Measurements from ENCODE around the gene GATAD2A.

GATAD2A gene

DNA sequence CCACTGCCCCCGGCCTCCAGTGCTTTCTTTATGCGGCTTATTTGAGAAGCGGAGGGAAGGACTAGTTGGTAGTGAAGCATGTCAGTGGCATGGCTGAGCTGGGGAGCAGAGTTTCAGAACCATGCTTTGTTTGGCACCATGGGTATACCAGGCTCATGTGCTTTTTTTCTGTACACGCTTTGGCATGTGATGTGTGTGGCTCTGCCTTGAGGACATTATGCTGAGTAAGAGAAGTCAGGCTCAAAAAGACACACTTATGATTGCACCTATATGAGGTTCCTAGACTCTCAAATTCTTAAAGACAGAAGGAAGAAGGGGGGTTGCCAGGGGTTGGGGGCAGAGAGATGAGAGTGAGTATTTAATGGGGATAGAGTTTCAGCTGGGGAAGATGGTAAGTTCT lies 21.3 kb downstream of the GATAD2A start:
- H3K4me3 ChIP-seq (ENCODE audit: low read depth, low read length): no peak overlapping the region
- TF ChIP-seq, protein P1, sequence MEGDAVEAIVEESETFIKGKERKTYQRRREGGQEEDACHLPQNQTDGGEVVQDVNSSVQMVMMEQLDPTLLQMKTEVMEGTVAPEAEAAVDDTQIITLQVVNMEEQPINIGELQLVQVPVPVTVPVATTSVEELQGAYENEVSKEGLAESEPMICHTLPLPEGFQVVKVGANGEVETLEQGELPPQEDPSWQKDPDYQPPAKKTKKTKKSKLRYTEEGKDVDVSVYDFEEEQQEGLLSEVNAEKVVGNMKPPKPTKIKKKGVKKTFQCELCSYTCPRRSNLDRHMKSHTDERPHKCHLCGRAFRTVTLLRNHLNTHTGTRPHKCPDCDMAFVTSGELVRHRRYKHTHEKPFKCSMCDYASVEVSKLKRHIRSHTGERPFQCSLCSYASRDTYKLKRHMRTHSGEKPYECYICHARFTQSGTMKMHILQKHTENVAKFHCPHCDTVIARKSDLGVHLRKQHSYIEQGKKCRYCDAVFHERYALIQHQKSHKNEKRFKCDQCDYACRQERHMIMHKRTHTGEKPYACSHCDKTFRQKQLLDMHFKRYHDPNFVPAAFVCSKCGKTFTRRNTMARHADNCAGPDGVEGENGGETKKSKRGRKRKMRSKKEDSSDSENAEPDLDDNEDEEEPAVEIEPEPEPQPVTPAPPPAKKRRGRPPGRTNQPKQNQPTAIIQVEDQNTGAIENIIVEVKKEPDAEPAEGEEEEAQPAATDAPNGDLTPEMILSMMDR (IDR thresholded peaks at IDR 0.05; ENCODE audit: low read depth, low read length): no peak

DNA sequence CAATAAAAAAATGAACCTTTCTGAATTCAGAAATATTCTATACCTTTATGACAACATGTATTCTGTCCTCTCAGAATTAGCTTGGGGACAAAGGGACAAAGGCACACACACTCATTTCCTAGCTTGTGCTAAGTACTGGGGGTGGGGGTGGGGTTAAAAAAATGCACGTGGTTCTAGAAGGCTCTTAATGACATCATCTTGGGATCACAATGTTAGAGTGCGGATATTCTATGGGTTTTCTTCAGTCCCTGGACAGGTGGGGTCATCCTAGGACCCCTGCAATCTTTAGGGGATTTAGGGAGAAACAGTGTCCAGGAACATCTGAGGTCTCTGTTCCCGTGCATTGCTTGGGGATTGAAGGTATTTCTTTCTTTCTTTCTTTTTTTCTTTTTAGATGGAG lies 21.8 kb downstream of the GATAD2A start:
- no peak overlapping the region for H3K4me3 ChIP-seq (ENCODE audit: low read depth, low read length)
- TF ChIP-seq, protein P1 (IDR thresholded peaks at IDR 0.05; ENCODE audit: low read depth, low read length): no peak

DNA sequence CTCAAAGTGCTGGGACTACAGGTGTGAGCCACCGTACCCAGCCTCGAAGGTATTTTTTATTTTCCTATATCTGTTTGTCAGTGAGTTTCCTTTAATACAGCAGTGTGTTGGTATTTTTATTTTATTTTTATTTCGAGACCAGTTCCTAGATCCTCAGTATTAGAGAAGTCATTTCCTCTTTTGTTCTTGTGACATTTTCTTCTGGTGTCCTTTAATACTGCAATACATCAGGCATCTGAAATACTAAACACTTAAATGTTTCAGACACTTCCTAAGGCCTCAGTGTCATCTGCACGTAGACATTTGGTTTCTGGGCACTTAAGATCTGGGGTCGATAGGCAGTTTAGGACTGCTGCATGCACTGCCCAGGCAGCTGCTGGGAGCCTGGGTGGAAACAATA lies 22.5 kb downstream of the GATAD2A start:
- H3K4me3 ChIP-seq (ENCODE audit: low read depth, low read length): no peak overlapping the region
- TF ChIP-seq, protein P1 (IDR thresholded peaks at IDR 0.05; ENCODE audit: low read depth, low read length): no peak

DNA sequence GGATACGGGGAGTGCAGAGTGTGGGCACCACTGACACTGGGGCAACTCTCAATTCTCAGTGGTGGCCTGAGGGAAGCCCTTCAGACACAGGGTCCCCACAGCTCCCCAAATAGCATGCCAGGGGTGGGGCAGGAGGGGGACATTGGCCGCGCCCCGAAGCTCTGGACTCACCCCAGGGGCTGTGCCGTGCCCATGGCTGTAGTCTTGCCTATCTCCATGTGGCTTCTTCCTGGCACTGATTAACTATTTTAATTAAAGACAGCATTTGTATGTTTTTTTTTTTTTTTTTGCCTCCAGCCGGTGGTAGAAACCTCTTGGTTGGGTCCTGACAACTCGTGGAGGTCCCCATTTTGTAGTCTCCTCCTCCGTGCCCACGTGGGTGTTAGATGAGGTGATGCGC lies 23.3 kb downstream of the GATAD2A start:
- H3K4me3 ChIP-seq (ENCODE audit: low read depth, low read length): no peak overlapping the region
- TF ChIP-seq, protein P1 (IDR thresholded peaks at IDR 0.05; ENCODE audit: low read depth, low read length): no peak

DNA sequence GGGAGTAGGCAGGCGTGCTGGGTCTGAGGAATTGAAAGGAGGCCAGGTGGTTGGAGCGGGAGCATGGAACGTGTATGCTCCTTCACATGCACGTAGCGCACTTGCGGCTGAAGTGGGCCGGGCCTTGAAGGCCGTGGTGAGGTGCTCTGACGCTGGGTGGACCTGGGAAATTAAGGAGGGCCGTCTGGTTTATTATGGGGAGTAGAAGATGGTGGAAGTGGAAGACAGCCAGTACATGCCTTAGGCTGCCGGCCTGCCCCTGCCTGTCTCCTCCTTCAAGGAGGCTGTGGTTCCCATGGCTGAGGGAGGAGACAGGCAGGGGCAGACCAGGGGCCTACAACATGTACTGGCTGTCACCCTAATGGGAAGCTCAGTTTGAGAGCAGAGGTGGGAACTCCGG lies 23.9 kb downstream of the GATAD2A start:
- TF ChIP-seq, protein P1 (IDR thresholded peaks at IDR 0.05; ENCODE audit: low read depth, low read length): no peak
- no peak overlapping the region for H3K4me3 ChIP-seq (ENCODE audit: low read depth, low read length)

DNA sequence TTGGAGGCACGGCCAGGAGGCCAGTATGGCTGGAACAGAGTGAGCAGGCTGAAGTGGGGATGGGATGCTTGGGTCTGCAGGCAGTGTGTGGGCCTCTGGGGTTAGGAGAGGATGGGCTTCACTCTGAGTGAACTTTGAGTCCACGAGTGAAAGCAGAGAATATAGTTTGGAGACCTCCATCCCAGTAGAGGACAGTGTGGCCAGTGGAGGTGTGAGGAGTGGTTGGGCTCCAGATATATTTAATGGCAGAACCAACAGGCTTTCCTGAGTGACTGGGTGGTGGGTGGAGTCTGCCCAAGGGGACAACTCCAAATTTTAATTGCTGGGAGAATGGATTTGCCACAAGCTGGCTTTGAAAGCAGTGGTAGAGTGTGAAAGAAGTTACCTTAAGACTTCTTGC lies 27.3 kb downstream of the GATAD2A start:
- TF ChIP-seq, protein P1 (IDR thresholded peaks at IDR 0.05; ENCODE audit: low read depth, low read length): no peak

DNA sequence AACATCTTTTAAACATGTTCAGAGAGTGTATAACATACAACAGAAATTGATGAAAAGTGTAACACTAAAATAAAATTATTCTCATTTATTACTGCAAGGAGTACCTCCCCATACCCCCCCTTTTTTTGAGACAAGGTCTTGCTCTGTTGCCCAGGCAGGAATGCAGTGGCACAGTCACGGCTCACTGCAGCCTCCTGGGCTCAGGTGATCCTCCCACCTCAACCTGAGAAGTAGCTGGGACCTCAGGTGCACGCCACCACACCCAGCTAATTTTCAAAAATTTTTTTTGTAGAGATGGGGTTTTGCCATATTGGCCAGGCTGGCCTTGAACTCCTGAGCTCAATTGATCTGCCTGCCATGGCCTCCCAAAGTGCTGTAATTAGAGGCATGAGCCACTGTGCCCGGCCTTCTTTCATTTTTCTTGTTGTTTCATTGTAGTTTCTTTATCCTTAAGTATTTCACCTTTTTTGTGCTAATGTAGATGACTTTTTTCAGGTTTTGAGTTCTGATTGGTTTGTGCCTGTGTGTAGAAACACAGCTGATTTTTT lies 28.3 kb downstream of the GATAD2A start:
- H3K4me3 ChIP-seq (ENCODE audit: low read depth, low read length): no peak overlapping the region
- TF ChIP-seq, protein P1 (IDR thresholded peaks at IDR 0.05; ENCODE audit: low read depth, low read length): no peak

More for the DNA sequence above, 27.3 kb downstream of the GATAD2A start:
- no peak overlapping the region for H3K4me3 ChIP-seq (ENCODE audit: low read depth, low read length)
